Measurements from ENCODE around the gene EYA4. TPM values are rescaled to one million over a fixed set of nuclear protein-coding genes. Genes with fewer than 3 reads are reported as not detected.

Gene EYA4
- total RNA-seq, 1 donor from 2014 or later: 5.3 TPM

GRCh38 chr6:133468591-133468990 is 227.4 kb downstream of the EYA4 start:
- intact Hi-C loops (cut with DNase I): no loop called here
- no peak for DNase-seq (ENCODE audit: low spot score)
- ATAC-seq: no peak

- no peak for DNase-seq (ENCODE audit: low spot score)
- ATAC-seq: no peak
- intact Hi-C loops (cut with DNase I): no loop called here
Measured at GRCh38 chr6:133474516-133474915, 233.4 kb downstream of the EYA4 start.

GRCh38 chr6:133478673-133479072 is 237.5 kb downstream of the EYA4 start:
- intact Hi-C loops (cut with DNase I): no loop called here
- ATAC-seq: no peak
- DNase-seq (ENCODE audit: low spot score): no peak

GRCh38 chr6:133487174-133487573 is 246.0 kb downstream of the EYA4 start:
- intact Hi-C loops (cut with DNase I): no loop called here
- ATAC-seq (no peak), DNase-seq (ENCODE audit: low spot score) (no peak)

GRCh38 chr6:133495205-133495903 is 254.2 kb downstream of the EYA4 start:
- ATAC-seq (no peak), DNase-seq (ENCODE audit: low spot score) (no peak)
- intact Hi-C loops (cut with DNase I): no loop called here

GRCh38 chr6:133499662-133500061 is 258.5 kb downstream of the EYA4 start:
- intact Hi-C loops (cut with DNase I): no loop called here
- DNase-seq (ENCODE audit: low spot score): no peak
- no peak for ATAC-seq

- intact Hi-C loops (cut with DNase I): no loop called here
- DNase-seq (ENCODE audit: low spot score) (no peak), ATAC-seq (peak; percentile 52)
Measured at GRCh38 chr6:133501675-133502270, 260.6 kb downstream of the EYA4 start.

GRCh38 chr6:133502441-133503335 is 261.5 kb downstream of the EYA4 start:
- ATAC-seq (peak; percentile 73), DNase-seq (ENCODE audit: low spot score) (no peak)
- intact Hi-C loops (cut with DNase I): no loop called here

GRCh38 chr6:133503336-133503729 is 262.2 kb downstream of the EYA4 start:
- ATAC-seq: no peak
- no peak for DNase-seq (ENCODE audit: low spot score)
- intact Hi-C loops (cut with DNase I): no loop called here

GRCh38 chr6:133504158-133504557 is 263.0 kb downstream of the EYA4 start:
- intact Hi-C loops (cut with DNase I): no loop called here
- no peak for ATAC-seq
- DNase-seq (ENCODE audit: low spot score): no peak

GRCh38 chr6:133504761-133505160 is 263.6 kb downstream of the EYA4 start:
- peak; percentile 64 for DNase-seq (ENCODE audit: low spot score)
- ATAC-seq: peak; percentile 74
- intact Hi-C loops (cut with DNase I): no loop called here

- intact Hi-C loops (cut with DNase I): no loop called here
- DNase-seq (ENCODE audit: low spot score): no peak
- ATAC-seq: no peak
Measured at GRCh38 chr6:133505681-133506080, 264.5 kb downstream of the EYA4 start.

- intact Hi-C loops (cut with DNase I): no loop called here
- peak; percentile 60 for ATAC-seq
- DNase-seq (ENCODE audit: low spot score): peak; percentile 70
Measured at GRCh38 chr6:133512410-133513016, 271.4 kb downstream of the EYA4 start.

- DNase-seq (ENCODE audit: low spot score): no peak
- no peak for ATAC-seq
- intact Hi-C loops (cut with DNase I): no loop called here
Measured at GRCh38 chr6:133523816-133524215, 282.7 kb downstream of the EYA4 start.

GRCh38 chr6:133526436-133526835 is 285.3 kb downstream of the EYA4 start:
- intact Hi-C loops (cut with DNase I): no loop called here
- no peak for DNase-seq (ENCODE audit: low spot score)
- ATAC-seq: no peak

GRCh38 chr6:133528566-133528965 is 287.4 kb downstream of the EYA4 start:
- intact Hi-C loops (cut with DNase I): no loop called here
- DNase-seq (ENCODE audit: low spot score) (no peak), ATAC-seq (no peak)

- intact Hi-C loops (cut with DNase I): no loop called here
- DNase-seq (ENCODE audit: low spot score) (no peak), ATAC-seq (no peak)
Measured at GRCh38 chr6:133532908-133533307, 291.8 kb downstream of the EYA4 start.

GRCh38 chr6:133539502-133540259 is 298.5 kb downstream of the EYA4 start:
- intact Hi-C loops (cut with DNase I): no loop called here
- ATAC-seq (no peak), DNase-seq (ENCODE audit: low spot score) (no peak)

- intact Hi-C loops (cut with DNase I): no loop called here
Measured at GRCh38 chr6:133540361-133540760, 299.2 kb downstream of the EYA4 start.

More at GRCh38 chr6:133540361-133540760, 299.2 kb downstream of the EYA4 start:
- ATAC-seq (no peak), DNase-seq (ENCODE audit: low spot score) (no peak)

Measured in sciatic nerve (tissue), 2 donors.